HepG2 (cell line): Measurements from ENCODE around the gene NME8. TPM values are rescaled to one million over a fixed set of nuclear protein-coding genes. Genes with fewer than 3 reads are reported as not detected.
A peak's percentile ranks its signal among the peaks of the same experiment; 100 is the strongest.

ENCODE experiments used
- BRF2 ChIP-seq: sonication (generic); formaldehyde crosslinking; IDR thresholded peaks from 2 replicates; pipeline ENCODE4 v1.8.1; 2022; ENCODE audit warnings: mild to moderate bottlenecking, missing genetic modification reagents
- CREM ChIP-seq, 2 experiments: sonication (generic) in 1 of 2; formaldehyde crosslinking in 1 of 2; IDR thresholded peaks; 2 replicates each; pipeline versions ENCODE4 v1.4.0 to v1.6.1; 2016 to 2020; ENCODE audit warnings: antibody characterized with exemption in 1 of 2, mild to moderate bottlenecking in 1 of 2, missing genetic modification reagents in 1 of 2
- PCBP1 ChIP-seq: fragments of 200-400 bp; formaldehyde crosslinking; IDR thresholded peaks from 2 replicates; pipeline ENCODE4 v1.6.1; 2017; ENCODE audit warnings: mild to moderate bottlenecking, low read depth, low read length, borderline replicate concordance
- PHB2 ChIP-seq: fragments of 450-650 bp; IDR thresholded peaks from 2 replicates; pipeline ENCODE4 v1.6.1; 2018; ENCODE audit not compliant: partially characterized antibody
- TRAFD1 ChIP-seq: sonication (generic); formaldehyde crosslinking; IDR thresholded peaks from 2 replicates; pipeline ENCODE4 v1.5.1; 2020; ENCODE audit warnings: missing genetic modification reagents, mild to moderate bottlenecking, borderline replicate concordance
- XRCC5 ChIP-seq: fragments of 200-400 bp; formaldehyde crosslinking; optimal IDR thresholded peaks from 2 replicates; pipeline ENCODE3; 2017; ENCODE audit warnings: mild to moderate bottlenecking, low read length
- ZBTB40 ChIP-seq, 2 experiments: fragments of 450-650 bp in 1 of 2; sonication (generic) in 1 of 2; formaldehyde crosslinking in 1 of 2; IDR thresholded peaks; 2 replicates each; pipeline versions ENCODE4 v1.6.1 to v1.8.0; 2016 to 2022; ENCODE audit warnings: antibody characterized with exemption in 1 of 2, mild to moderate bottlenecking in 1 of 2, missing genetic modification reagents in 1 of 2
- ZFAT ChIP-seq: sonication (generic); formaldehyde crosslinking; conservative IDR thresholded peaks from 2 replicates; pipeline ENCODE4 v1.8.1; 2023; ENCODE audit warnings: missing genetic modification reagents, inconsistent platforms
- ZNF598 ChIP-seq: sonication (generic); formaldehyde crosslinking; IDR thresholded peaks from 2 replicates; pipeline ENCODE4 v1.5.1; 2020; ENCODE audit warnings: mild to moderate bottlenecking, missing genetic modification reagents, borderline replicate concordance
- polyA plus RNA-seq, 8 experiments: library from polyadenylated mRNA; depleted of rRNA in 3 of 8; stranded (reverse) in 7 of 8; unstranded in 1 of 8; fragments of >200 nt; fragmentation: Illumina TruSeq in 4 of 8; extraction: Trizol in 4 of 8; gene quantifications; 2 replicates each; pipeline versions ENCODE4 v1.2.1 to v1.2.3, GENCODE V29; 2011 to 2016; ENCODE audit warnings: low read depth in 4 of 8, missing spikeins in 1 of 8, mixed read lengths in 1 of 8; ENCODE audit not compliant: insufficient read depth in 1 of 8
- total RNA-seq, 5 experiments: library from RNA; depleted of rRNA; stranded (reverse); fragments of >200 nt; fragmentation: Illumina TruSeq; extraction: Trizol; gene quantifications; 2 replicates each; pipeline ENCODE4 v1.2.3, GENCODE V29; 2016; ENCODE audit warnings: low read depth in 1 of 5

The NME8 gene
- total and polyA plus RNA-seq, 2 of the 13 experiments (the other 11 are each of a cell fraction or from before 2014, with no cell fraction given), result not detected

GRCh38 chr7:37920849-37921805, 72.7 kb downstream of the NME8 start (continued):
- TF ChIP-seq ZBTB40 (IDR thresholded peaks at IDR 0.05), result no peak
- no peak; the same call in 1 of the 2 replicates for TF ChIP-seq ZBTB40 (CRISPR knock-in tag; IDR thresholded peaks at IDR 0.05)
- peak; percentile 86; the same call in 1 of the 2 replicates for TF ChIP-seq BRF2 (CRISPR knock-in tag)
- TF ChIP-seq PHB2, result no peak
- no peak for TF ChIP-seq TRAFD1 (CRISPR knock-in tag)
- peak; percentile 24 for TF ChIP-seq XRCC5
- peak; percentile 48; the same call in 1 of the 2 replicates for TF ChIP-seq PCBP1
- 0 out of 2 replicates have a peak, but pooled peaks have one; percentile 33 for TF ChIP-seq ZNF598 (CRISPR knock-in tag)
- TF ChIP-seq CREM (IDR thresholded peaks at IDR 0.05), result no peak
- no peak for TF ChIP-seq CREM (CRISPR knock-in tag; IDR thresholded peaks at IDR 0.05)
- TF ChIP-seq ZFAT (CRISPR knock-in tag), result no peak; the same call in 1 of the 2 replicates
